ENCODE data around the gene SLC7A10.
"Not testable (repeated sequence)": the region's sequence is repeated elsewhere in the genome, so short reads cannot be mapped to it uniquely, and the experiment has no call there.

SLC7A10 gene

DNA sequence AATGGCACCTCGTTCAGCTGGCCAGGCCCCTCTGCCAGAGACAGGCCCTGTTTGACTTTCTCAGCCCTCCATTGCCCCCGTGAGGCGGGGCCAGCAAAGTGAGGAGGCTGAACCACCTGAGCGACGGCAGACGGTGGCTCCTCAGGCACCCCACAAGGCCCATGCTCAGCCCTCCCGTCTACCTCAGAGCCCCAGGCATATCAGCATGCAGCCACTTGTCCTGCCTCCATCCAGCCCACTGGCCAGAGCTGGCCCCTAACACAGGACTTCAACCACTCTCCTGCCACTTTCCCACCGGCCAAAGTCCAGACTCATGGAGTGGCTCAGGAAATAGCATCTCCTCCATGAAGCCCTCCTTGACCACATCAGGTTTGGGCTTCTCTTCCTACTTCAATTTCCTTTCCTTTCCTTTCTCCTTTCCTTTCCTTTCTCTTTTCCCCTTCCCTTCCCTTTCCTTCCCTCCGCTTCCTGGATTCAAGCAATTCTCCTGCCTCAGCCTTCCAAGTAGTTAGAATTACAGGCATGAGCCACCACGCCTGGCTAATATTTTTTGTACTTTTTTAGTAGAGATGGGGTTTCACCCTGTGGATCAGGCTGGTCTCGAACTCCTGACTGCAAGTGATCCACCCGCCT is 9.3 kb downstream of the SLC7A10 start:
- H3K9me3 ChIP-seq (ENCODE audit: control insufficient read depth, low read length), result no peaks in the 10 kb centered on the region
- H3K27me3 ChIP-seq (ENCODE audit: control insufficient read depth, insufficient read depth, low read length, poor library complexity, severe bottlenecking), result no peaks in the 10 kb centered on the region
- H3K4me3 ChIP-seq (ENCODE audit: insufficient read depth, low read depth, low read length), result no peak overlapping the region
- 69 to 70% methylated on average over 12 of the region's 12 CpGs for WGBS, 2 experiments
- no peak overlapping the region for H3K27ac ChIP-seq (ENCODE audit: insufficient read depth, low read depth, low read length, poor library complexity, severe bottlenecking)
- no peaks in the 10 kb centered on the region for H3K36me3 ChIP-seq (ENCODE audit: control insufficient read depth, insufficient read depth, low read length)
- peaks cover 7% of the 10 kb centered on the region for H3K4me1 ChIP-seq (ENCODE audit: control insufficient read depth, insufficient read depth, low read length)

DNA sequence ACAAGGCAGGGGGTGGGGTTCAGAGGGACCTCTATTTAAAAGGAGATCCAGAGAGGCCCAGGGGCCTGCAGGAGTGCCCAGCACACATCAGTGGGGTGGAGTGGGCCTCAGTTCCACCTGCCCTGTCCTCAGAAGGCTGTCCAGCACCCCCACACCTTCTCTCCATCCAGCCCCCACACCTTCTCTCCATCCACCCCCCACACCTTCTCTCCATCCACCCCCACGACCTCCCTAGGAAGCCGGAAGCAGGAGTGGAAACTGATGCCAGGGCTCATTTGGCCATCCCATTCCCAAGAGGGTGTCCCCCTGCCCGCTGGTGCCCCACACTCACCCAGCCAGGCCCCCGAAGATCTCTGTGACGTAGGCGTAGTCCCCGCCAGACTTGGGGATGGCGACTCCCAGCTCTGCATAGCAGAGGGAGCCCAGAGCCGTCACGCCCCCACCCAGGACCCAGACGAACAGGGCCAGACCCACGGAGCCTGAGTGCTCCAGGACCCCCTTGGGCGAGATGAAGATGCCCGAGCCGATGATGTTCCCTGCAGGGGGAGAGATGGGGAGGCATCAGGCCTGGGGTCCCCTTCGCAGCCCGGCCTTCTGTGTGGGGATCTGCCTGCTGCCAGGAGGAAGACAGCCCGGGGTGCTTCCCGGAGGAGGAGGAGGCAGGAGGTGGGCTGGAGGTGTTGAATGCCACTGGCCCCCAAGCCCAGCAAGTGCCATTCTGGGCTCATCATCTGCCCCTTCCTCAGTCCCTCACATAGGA is 10.0 kb downstream of the SLC7A10 start:
- H3K27me3 ChIP-seq (ENCODE audit: control insufficient read depth, insufficient read depth, low read length, poor library complexity, severe bottlenecking), result no peaks in the 10 kb centered on the region
- WGBS, 2 experiments, result 94 to 95% methylated on average over 19 of the region's 19 CpGs
- H3K4me3 ChIP-seq (ENCODE audit: insufficient read depth, low read depth, low read length), result no peak overlapping the region
- no peaks in the 10 kb centered on the region for H3K9me3 ChIP-seq (ENCODE audit: control insufficient read depth, low read length)
- no peaks in the 10 kb centered on the region for H3K36me3 ChIP-seq (ENCODE audit: control insufficient read depth, insufficient read depth, low read length)
- H3K4me1 ChIP-seq (ENCODE audit: control insufficient read depth, insufficient read depth, low read length), result peaks cover 7% of the 10 kb centered on the region
- H3K27ac ChIP-seq (ENCODE audit: insufficient read depth, low read depth, low read length, poor library complexity, severe bottlenecking), result no peak overlapping the region

DNA sequence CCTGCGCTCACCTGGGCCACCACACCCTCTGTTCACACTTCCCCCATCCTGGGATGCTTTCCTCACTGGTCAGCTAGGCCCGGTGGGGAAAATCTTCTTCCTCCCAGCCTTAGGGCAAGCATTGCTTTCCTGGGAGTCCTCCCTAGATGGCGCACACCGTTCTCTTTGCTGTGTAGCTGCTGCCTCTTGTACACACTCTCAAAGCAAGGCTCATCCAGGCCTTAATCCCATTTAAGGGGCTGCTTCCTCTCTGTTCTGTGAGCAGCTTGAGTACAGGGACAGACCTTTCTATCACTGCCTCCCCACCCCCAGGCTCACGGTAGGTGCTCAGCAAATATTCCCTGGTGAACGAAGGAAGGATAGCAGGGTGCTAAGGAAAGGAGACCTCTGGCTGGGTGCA is 11.1 kb downstream of the SLC7A10 start:
- 66 to 67% methylated on average over 6 of the region's 6 CpGs for WGBS, 2 experiments

DNA sequence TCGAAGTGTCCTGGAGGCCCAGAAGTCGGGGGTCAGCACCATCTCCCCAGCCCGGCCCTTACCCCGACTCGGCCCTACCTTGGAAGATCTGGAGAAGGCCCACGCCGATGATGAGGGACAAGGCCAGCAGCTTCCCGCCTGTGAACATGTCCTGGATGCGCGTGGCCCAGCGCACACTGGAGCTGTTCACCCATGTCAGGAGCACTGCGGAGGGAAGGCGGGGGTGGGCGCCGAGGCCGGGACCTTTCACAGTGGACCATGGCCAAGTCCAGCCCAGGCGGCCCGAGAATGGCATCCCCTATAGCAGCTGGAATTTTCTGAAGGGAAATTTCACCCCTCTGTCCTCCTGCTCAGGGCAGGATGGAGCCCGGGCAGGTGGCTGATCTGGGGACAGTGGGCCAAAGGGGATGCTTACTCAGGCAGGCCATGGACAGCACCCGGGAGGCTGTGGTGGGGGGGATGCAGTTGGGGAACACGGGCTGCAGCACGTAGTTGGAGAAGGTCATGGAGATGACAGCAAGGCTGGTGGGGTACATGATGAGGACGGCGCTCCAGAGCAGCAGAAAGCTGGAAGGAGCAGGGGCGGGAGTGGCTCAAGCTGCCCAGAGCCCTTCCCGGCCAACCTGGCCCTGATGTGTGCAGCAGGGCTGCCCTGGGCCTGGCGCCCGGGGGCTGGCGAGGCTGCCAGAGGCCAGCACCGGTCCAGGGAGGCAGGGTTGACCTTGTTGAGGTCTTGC is 13.0 kb downstream of the SLC7A10 start:
- Histone ChIP-seq H3K4me1 (ENCODE audit: control insufficient read depth, insufficient read depth, low read length) (peaks cover 1% of the 10 kb centered on the region), H3K27ac (ENCODE audit: insufficient read depth, low read depth, low read length, poor library complexity, severe bottlenecking) (no peak overlapping the region), H3K36me3 (ENCODE audit: control insufficient read depth, insufficient read depth, low read length) (no peaks in the 10 kb centered on the region), H3K4me3 (ENCODE audit: insufficient read depth, low read depth, low read length) (no peak overlapping the region), H3K27me3 (ENCODE audit: control insufficient read depth, insufficient read depth, low read length, poor library complexity, severe bottlenecking) (no peaks in the 10 kb centered on the region), H3K9me3 (ENCODE audit: control insufficient read depth, low read length) (no peaks in the 10 kb centered on the region)
- 92 to 94% methylated on average over 30 of the region's 30 CpGs for WGBS, 2 experiments

More for the DNA sequence above, 11.1 kb downstream of the SLC7A10 start:
- H3K9me3 ChIP-seq (ENCODE audit: control insufficient read depth, low read length), result no peaks in the 10 kb centered on the region
- H3K4me1 ChIP-seq (ENCODE audit: control insufficient read depth, insufficient read depth, low read length), result peaks cover 7% of the 10 kb centered on the region
- H3K27me3 ChIP-seq (ENCODE audit: control insufficient read depth, insufficient read depth, low read length, poor library complexity, severe bottlenecking), result no peaks in the 10 kb centered on the region
- no peak overlapping the region for H3K27ac ChIP-seq (ENCODE audit: insufficient read depth, low read depth, low read length, poor library complexity, severe bottlenecking)
- H3K4me3 ChIP-seq (ENCODE audit: insufficient read depth, low read depth, low read length), result no peak overlapping the region
- no peaks in the 10 kb centered on the region for H3K36me3 ChIP-seq (ENCODE audit: control insufficient read depth, insufficient read depth, low read length)

DNA sequence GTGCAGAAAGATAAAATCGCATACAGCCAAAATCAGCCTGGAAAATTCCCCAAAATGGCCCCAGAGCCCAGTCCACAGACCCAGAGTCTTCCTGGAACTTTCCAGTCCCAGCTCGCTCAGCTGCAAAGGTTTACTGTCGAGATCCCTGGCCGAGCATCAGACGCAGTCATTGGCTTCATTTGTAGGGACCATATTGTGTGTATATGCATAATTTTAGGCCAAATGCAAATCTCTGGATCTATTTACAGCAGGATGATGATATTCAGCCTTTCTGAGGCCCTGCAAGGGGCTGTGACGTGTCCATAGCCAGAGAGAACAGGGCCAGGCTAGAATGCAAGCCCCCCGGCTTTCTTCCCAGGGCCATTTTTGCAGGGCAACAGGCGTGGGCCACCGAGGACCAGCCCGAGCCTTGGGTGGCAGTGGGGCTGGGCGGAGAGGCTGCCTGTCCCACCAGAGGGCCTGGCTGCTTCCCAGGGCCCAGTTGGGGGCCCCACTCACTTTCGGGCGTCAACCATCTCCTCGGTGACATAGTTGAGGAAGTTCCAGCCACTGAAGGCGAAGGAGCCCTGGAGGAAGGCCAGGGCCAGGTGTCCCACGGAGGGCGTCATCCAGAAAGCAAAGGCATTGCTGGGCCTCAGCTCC is 13.7 kb downstream of the SLC7A10 start:
- Histone ChIP-seq H3K9me3 (ENCODE audit: control insufficient read depth, low read length) (no peaks in the 10 kb centered on the region), H3K36me3 (ENCODE audit: control insufficient read depth, insufficient read depth, low read length) (no peaks in the 10 kb centered on the region), H3K4me3 (ENCODE audit: insufficient read depth, low read depth, low read length) (no peak overlapping the region), H3K4me1 (ENCODE audit: control insufficient read depth, insufficient read depth, low read length) (no peaks in the 10 kb centered on the region), H3K27me3 (ENCODE audit: control insufficient read depth, insufficient read depth, low read length, poor library complexity, severe bottlenecking) (no peaks in the 10 kb centered on the region), H3K27ac (ENCODE audit: insufficient read depth, low read depth, low read length, poor library complexity, severe bottlenecking) (no peak overlapping the region)
- 88 to 89% methylated on average over 17 of the region's 17 CpGs for WGBS, 2 experiments

DNA sequence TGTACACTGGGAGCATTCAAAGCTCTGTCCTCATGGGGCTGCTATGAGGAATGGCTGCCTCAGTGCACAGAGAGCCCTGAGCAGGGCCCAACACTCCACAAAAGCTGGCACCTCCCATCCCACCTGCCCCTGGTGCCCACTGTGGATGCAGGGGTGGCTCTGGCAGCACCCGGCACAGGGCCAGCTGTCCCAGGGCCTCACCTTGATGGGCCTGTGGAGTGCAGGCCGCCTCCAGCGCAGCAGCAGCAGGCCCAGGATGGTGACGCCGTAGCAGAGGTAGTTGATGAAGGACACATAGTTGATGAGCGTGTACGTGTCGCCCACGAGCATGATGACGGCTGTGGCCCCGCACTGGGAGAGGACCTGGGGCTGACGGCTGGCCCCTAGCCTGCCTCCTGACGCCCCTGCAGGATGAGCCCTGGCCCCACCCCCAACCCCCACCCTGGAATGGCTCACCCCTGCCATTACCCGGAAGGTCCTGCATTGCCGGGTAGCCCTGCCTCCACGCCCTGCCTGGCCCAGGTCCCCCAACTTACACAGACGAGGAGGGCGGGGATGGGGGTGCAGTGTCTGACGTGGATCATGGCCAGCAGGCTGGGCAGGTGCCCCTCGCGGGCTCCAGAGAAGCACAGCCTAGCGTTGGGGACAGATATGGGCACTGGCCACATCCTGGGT is 15.2 kb downstream of the SLC7A10 start:
- H3K4me3 ChIP-seq (ENCODE audit: insufficient read depth, low read depth, low read length), result no peak overlapping the region
- 94% methylated on average over 22 of the region's 22 CpGs for WGBS, 2 experiments
- no peaks in the 10 kb centered on the region for H3K4me1 ChIP-seq (ENCODE audit: control insufficient read depth, insufficient read depth, low read length)
- no peaks in the 10 kb centered on the region for H3K27me3 ChIP-seq (ENCODE audit: control insufficient read depth, insufficient read depth, low read length, poor library complexity, severe bottlenecking)
- no peak overlapping the region for H3K27ac ChIP-seq (ENCODE audit: insufficient read depth, low read depth, low read length, poor library complexity, severe bottlenecking)
- no peaks in the 10 kb centered on the region for H3K9me3 ChIP-seq (ENCODE audit: control insufficient read depth, low read length)
- H3K36me3 ChIP-seq (ENCODE audit: control insufficient read depth, insufficient read depth, low read length), result no peaks in the 10 kb centered on the region

DNA sequence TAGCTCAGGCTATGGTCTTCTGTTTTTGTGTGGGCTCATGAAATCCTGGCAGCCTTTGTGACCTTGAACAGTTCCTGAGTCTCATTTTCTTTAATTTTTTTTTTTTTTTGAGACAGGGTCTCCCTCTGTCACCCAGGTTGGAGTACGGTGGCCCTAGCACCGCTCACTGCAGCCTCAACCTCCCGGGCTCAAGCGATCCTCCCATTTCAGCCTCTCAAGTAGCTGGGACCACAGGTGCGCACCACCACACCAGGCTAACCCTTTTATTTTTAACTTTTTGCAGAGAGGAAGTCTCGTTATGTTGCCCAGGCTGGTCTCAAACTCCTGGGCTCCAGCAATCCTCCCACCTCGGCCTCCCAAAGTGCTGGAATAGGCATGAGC is 15.8 kb downstream of the SLC7A10 start:
- H3K36me3 ChIP-seq (ENCODE audit: control insufficient read depth, insufficient read depth, low read length); H3K4me1 ChIP-seq (ENCODE audit: control insufficient read depth, insufficient read depth, low read length); H3K27me3 ChIP-seq (ENCODE audit: control insufficient read depth, insufficient read depth, low read length, poor library complexity, severe bottlenecking); H3K9me3 ChIP-seq (ENCODE audit: control insufficient read depth, low read length); H3K4me3 ChIP-seq (ENCODE audit: insufficient read depth, low read depth, low read length); H3K27ac ChIP-seq (ENCODE audit: insufficient read depth, low read depth, low read length, poor library complexity, severe bottlenecking): not testable (repeated sequence)
- WGBS, 2 experiments, result 94 to 95% methylated on average over 7 of the region's 7 CpGs

DNA sequence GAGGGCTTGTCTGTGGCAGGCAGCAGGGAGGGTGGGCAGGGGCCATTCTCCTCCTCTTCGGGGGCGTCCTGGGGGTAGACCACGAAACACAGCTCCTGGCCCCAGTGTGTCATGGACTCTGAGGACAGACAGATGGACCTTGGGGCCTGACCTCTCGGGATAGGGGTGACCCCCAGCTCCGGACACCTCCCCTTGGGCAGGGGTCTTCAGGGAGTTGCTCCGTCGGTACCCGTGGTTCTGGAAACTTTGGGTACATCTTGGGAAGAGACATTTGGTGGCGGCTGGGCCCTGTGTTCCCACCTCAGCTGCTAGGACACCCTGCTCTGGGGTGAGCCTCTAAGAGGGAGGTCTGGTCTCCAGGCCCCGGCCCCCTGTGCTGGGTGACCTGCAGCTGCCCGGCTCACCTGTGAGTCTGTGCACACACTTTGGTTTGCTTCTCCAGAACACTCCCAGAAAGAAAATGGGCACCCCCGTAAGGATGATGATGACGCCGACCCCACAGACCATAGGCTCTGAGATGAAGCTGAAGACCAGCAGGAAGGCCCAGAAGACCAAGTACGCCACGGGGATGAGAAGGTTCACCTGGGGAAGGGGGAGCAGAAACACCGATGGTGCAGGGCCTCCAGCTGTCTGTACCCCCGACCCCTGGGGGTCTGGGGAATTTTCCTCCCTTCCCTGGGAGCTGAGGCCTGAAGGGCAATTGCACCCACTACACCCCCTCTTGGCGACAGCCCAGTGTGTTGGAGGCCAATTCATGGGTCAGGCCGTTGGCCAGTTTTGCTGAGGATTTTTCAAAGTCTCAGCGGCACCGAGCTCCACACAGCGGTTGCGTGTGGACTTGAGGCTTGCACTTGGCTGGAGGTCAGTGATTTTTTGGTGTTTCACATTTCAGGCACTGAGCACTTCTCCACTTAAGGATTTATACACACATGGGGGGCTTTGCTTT is 16.5 kb downstream of the SLC7A10 start:
- no peak overlapping the region for H3K4me3 ChIP-seq (ENCODE audit: insufficient read depth, low read depth, low read length)
- no peaks in the 10 kb centered on the region for H3K4me1 ChIP-seq (ENCODE audit: control insufficient read depth, insufficient read depth, low read length)
- no peaks in the 10 kb centered on the region for H3K27me3 ChIP-seq (ENCODE audit: control insufficient read depth, insufficient read depth, low read length, poor library complexity, severe bottlenecking)
- WGBS, 2 experiments, result 94 to 96% methylated on average over 24 of the region's 24 CpGs
- H3K36me3 ChIP-seq (ENCODE audit: control insufficient read depth, insufficient read depth, low read length), result no peaks in the 10 kb centered on the region
- no peak overlapping the region for H3K27ac ChIP-seq (ENCODE audit: insufficient read depth, low read depth, low read length, poor library complexity, severe bottlenecking)
- no peaks in the 10 kb centered on the region for H3K9me3 ChIP-seq (ENCODE audit: control insufficient read depth, low read length)

DNA sequence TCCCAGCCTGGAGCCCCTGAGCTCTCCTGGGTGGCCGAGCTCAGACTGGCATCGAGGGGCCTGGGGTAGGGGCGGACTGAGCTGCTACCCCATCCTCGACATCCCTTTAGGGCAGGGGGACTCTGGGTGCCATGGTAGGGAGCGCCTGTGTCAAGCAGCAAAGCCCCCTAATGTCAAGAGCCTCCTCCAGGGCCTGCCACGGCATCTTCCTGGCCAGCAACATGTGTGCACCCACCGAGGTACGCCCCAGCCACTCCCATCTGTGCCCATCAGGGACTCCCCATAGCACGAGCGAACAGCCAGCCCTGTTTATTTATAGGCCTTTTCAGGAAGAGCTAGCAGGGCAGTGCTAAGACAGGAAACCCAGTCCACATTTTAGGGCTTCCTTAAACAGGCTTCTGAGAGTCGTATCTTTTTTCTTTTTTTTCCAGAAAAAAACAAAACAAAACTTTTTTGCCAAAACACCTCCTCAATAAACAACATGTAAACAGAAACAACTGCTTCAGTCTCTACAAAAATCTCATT is 17.2 kb downstream of the SLC7A10 start:
- H3K9me3 ChIP-seq (ENCODE audit: control insufficient read depth, low read length), result no peaks in the 10 kb centered on the region
- H3K27ac ChIP-seq (ENCODE audit: insufficient read depth, low read depth, low read length, poor library complexity, severe bottlenecking), result no peak overlapping the region
- 94% methylated on average over 11 of the region's 11 CpGs for WGBS, 2 experiments

More for the DNA sequence above, 17.2 kb downstream of the SLC7A10 start:
- Histone ChIP-seq H3K36me3 (ENCODE audit: control insufficient read depth, insufficient read depth, low read length) (no peaks in the 10 kb centered on the region), H3K27me3 (ENCODE audit: control insufficient read depth, insufficient read depth, low read length, poor library complexity, severe bottlenecking) (no peaks in the 10 kb centered on the region), H3K4me1 (ENCODE audit: control insufficient read depth, insufficient read depth, low read length) (no peaks in the 10 kb centered on the region), H3K4me3 (ENCODE audit: insufficient read depth, low read depth, low read length) (no peak overlapping the region)
